ENCODE data around the gene MYCN.

DNA sequence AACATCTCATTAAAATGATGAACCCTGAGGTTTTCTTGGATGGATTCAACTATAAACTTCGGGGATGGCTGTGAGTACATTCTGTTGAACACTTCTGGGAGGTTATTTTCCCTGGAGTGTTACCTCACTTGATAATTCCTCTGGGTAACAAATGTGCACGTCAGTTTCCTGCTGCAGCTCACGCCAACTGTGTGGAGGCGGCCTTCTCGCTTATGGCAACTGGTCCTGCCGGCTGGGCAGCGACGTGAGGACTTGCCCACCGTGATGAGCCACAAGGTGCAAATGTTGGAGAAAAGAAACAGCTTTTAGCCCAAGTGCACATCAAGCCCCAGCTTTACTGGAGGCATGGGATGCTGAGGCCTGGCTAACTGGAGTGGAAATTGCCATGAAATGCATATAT lies 15.9 kb downstream of the MYCN start:
- TF ChIP-seq, protein P1, sequence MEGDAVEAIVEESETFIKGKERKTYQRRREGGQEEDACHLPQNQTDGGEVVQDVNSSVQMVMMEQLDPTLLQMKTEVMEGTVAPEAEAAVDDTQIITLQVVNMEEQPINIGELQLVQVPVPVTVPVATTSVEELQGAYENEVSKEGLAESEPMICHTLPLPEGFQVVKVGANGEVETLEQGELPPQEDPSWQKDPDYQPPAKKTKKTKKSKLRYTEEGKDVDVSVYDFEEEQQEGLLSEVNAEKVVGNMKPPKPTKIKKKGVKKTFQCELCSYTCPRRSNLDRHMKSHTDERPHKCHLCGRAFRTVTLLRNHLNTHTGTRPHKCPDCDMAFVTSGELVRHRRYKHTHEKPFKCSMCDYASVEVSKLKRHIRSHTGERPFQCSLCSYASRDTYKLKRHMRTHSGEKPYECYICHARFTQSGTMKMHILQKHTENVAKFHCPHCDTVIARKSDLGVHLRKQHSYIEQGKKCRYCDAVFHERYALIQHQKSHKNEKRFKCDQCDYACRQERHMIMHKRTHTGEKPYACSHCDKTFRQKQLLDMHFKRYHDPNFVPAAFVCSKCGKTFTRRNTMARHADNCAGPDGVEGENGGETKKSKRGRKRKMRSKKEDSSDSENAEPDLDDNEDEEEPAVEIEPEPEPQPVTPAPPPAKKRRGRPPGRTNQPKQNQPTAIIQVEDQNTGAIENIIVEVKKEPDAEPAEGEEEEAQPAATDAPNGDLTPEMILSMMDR (IDR thresholded peaks at IDR 0.05; ENCODE audit: poor library complexity) = no peak
- no peak for TF ChIP-seq EZH2 (IDR thresholded peaks at IDR 0.05; ENCODE audit: borderline replicate concordance)
